Upper lobe of left lung (tissue), 6 donors: ENCODE results near the gene CBLB. TPM values are rescaled to one million over a fixed set of nuclear protein-coding genes. Genes with fewer than 3 reads are reported as not detected.
A peak's percentile ranks its signal among the peaks of the same experiment; 100 is the strongest.

Experiments used
- ATAC-seq, 2 donors: fragments of 200-7000 bp; cut with Tn5 transposase; one replicate each; pipeline ENCODE4 v1.9.1; 2022; ENCODE audit warnings: mild to moderate bottlenecking in 2 of 2, moderate library complexity in 2 of 2; ENCODE audit not compliant: low FRiP score in 2 of 2
- DNase-seq, 2 donors: peaks; one replicate each; pipeline ENCODE4 v3.0.0-alpha.2; 2019 to 2020
- H3K27ac ChIP-seq, 4 donors: fragments of 200-600 bp; sonication (generic); one replicate each; pipeline ENCODE4 v1.5.1; 2016 to 2019
- H3K27me3 ChIP-seq, 4 donors: fragments of 200-600 bp; sonication (generic); one replicate each; pipeline ENCODE4 v1.5.1; 2017 to 2019
- H3K36me3 ChIP-seq, 4 donors: fragments of 200-600 bp; sonication (generic); one replicate each; pipeline ENCODE4 v1.5.1; 2016 to 2019
- H3K4me1 ChIP-seq, 4 donors: fragments of 200-600 bp; sonication (generic); one replicate each; pipeline ENCODE4 v1.5.1; 2018 to 2019
- H3K4me3 ChIP-seq, 4 donors: fragments of 200-600 bp; sonication (generic); one replicate each; pipeline ENCODE4 v1.5.1; 2017 to 2019; ENCODE audit warnings: mild to moderate bottlenecking in 2 of 4, moderate library complexity in 1 of 4
- H3K9me3 ChIP-seq, 4 donors: fragments of 200-600 bp; sonication (generic); one replicate each; pipeline ENCODE4 v1.5.1; 2018 to 2019
- EP300 ChIP-seq, 4 donors: sonication (generic); formaldehyde crosslinking; IDR thresholded peaks; one replicate each; pipeline ENCODE4 v1.5.1; 2017; ENCODE audit warnings: antibody characterized with exemption in 4 of 4, control low read depth in 2 of 4
- POLR2A ChIP-seq, 4 donors: fragments of 450-650 bp; IDR thresholded peaks; one replicate each; pipeline ENCODE4 v1.5.1; 2016 to 2017; ENCODE audit warnings: antibody characterized with exemption in 4 of 4, mild to moderate bottlenecking in 2 of 4
- POLR2AphosphoS5 ChIP-seq, 2 donors: sonication (generic); formaldehyde crosslinking; IDR thresholded peaks; one replicate each; pipeline ENCODE4 v1.5.1; 2017; ENCODE audit warnings: antibody characterized with exemption in 2 of 2
- WGBS, 2 donors: methylation state at CpG; one replicate each; pipeline ENCODE4 v1.1.5; 2017 to 2018; 5-methylcytosine and 5-hydroxymethylcytosine counted together
- total RNA-seq, 6 donors: library from RNA; depleted of rRNA in 4 of 6; stranded (reverse); fragments of >200 nt in 4 of 6; gene quantifications; one replicate each; pipeline versions ENCODE4 v1.1.0 to v1.2.1, GENCODE V29; 2016 to 2021
- TF ChIP-seq, protein P1 (sequence below), 6 experiments: fragments of 450-650 bp in 4 of 6; fragments of 200-600 bp in 2 of 6; sonication (generic) in 2 of 6; IDR thresholded peaks; one replicate each; pipeline ENCODE4 v1.5.1; 2016 to 2019; ENCODE audit warnings: antibody characterized with exemption in 6 of 6
- donor health status: DM: no; HTN: no; CAD: no; lungs with moderate emphysema.
- donor health status: DM: no; HTN: yes; CAD: no; lungs with severe emphysema.

Gene CBLB
- total RNA-seq, 6 donors from 2014 or later = 30.3 to 85.9 (median 32.0) TPM

DNA sequence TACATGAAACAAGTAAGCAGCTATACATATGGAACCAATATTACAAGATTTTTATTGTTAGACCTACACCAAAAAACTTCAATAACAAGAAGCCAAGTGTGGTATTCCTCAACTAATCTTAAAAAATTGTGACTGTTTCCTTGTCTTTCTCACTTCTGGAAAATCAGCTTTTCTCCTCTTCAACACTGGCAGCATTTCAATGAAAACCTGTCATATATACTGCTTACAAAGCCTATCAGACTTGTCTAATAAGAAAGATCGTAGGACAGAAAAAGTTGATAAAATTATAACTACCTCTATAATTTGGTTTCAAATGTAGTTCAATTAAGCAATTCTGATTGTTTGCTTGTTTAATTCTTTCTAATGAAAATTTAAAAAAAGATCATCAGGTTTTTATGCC, 55.1 kb downstream of the CBLB start:
- Histone ChIP-seq H3K4me3 (no peak overlapping the region), H3K4me1 (peaks cover 16 to 39% (median 30%) of the 10 kb centered on the region in 4 donors), H3K9me3 (no peaks in the 10 kb centered on the region), H3K27ac (no peak overlapping the region), H3K27me3 (no peaks in the 10 kb centered on the region), H3K36me3 (no peaks in the 10 kb centered on the region)
- DNase-seq (no peak), ATAC-seq (no peak)
- TF ChIP-seq EP300 (IDR thresholded peaks at IDR 0.05) (no peak), POLR2AphosphoS5 (IDR thresholded peaks at IDR 0.05) (no peak), POLR2A (IDR thresholded peaks at IDR 0.05) (no peak)
- TF ChIP-seq, protein P1, sequence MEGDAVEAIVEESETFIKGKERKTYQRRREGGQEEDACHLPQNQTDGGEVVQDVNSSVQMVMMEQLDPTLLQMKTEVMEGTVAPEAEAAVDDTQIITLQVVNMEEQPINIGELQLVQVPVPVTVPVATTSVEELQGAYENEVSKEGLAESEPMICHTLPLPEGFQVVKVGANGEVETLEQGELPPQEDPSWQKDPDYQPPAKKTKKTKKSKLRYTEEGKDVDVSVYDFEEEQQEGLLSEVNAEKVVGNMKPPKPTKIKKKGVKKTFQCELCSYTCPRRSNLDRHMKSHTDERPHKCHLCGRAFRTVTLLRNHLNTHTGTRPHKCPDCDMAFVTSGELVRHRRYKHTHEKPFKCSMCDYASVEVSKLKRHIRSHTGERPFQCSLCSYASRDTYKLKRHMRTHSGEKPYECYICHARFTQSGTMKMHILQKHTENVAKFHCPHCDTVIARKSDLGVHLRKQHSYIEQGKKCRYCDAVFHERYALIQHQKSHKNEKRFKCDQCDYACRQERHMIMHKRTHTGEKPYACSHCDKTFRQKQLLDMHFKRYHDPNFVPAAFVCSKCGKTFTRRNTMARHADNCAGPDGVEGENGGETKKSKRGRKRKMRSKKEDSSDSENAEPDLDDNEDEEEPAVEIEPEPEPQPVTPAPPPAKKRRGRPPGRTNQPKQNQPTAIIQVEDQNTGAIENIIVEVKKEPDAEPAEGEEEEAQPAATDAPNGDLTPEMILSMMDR (IDR thresholded peaks at IDR 0.05) = no peak
- 83 to 84% methylated on average over 1 of the region's 1 CpG for WGBS, 2 donors

DNA sequence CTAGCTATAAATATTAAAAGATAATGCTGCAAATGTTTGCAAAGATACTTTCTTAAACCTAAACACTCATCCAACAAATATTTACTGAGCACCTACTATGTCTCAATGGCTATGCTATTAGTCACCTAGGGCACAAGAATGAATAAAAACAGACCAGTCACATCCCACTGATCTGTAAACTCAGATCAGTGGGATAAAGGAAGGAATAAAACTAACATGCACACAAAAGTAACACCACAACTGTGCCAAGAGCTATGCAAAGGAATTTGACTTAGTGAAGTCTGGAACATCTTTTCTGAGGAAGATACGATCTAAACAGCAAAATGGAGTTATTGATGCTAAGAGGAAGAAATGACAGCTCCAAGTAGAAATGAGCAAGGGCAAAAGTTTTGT, 56.6 kb downstream of the CBLB start:
- ATAC-seq (no peak), DNase-seq (no peak)
- H3K27ac ChIP-seq = no peak overlapping the region
- TF ChIP-seq, protein P1 (IDR thresholded peaks at IDR 0.05) = no peak
- TF ChIP-seq POLR2A (IDR thresholded peaks at IDR 0.05) (no peak), EP300 (IDR thresholded peaks at IDR 0.05) (no peak), POLR2AphosphoS5 (IDR thresholded peaks at IDR 0.05) (no peak)
- 62 to 82% methylated on average over 1 of the region's 1 CpG for WGBS, 2 donors
- peaks cover 16 to 39% (median 30%) of the 10 kb centered on the region in 4 donors for H3K4me1 ChIP-seq
- no peak overlapping the region for H3K4me3 ChIP-seq
- H3K9me3 ChIP-seq = no peaks in the 10 kb centered on the region
- no peaks in the 10 kb centered on the region for H3K27me3 ChIP-seq
- H3K36me3 ChIP-seq = no peaks in the 10 kb centered on the region

DNA sequence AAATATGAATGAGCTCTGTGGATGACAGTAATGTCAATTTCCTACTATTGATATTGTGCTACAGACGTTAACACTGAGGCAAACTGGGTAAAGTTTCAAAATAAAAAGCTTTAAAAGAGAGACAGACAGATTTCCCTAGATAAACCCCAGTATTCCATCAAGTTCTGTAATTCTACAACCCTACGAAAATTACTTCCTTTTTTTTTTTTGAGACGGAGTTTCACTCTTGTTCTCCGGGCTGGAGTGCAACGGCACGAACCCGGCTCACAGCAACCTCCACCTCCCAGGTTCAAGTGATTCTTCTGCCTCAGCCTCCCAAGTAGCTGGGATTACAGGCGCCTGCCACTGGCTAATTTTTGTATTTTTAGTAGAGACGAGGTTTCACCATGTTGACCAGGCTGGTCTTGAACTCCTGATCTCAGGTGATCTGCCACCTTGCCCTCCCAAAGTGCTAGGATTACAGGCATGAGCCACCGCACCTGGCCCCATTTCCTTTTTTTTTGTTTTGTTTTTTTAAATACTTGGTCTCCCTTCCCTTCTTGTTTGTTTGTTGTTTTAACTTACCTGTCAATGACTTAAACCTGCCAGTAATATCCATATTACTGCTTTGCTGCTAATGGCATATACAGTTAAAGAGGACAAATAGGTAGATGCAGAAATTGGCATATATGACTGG, 57.2 kb downstream of the CBLB start:
- Histone ChIP-seq H3K4me3 (peak overlapping the region in 1 of 4 donors; percentile 14), H3K9me3 (no peaks in the 10 kb centered on the region), H3K27ac (no peak overlapping the region), H3K27me3 (no peaks in the 10 kb centered on the region), H3K36me3 (no peaks in the 10 kb centered on the region), H3K4me1 (peaks cover 16 to 38% (median 30%) of the 10 kb centered on the region in 4 donors)
- 67 to 71% methylated on average over 10 of the region's 10 CpGs for WGBS, 2 donors
- no peak for DNase-seq
- ATAC-seq = no peak
- no peak for TF ChIP-seq EP300 (IDR thresholded peaks at IDR 0.05)
- no peak for TF ChIP-seq POLR2A (IDR thresholded peaks at IDR 0.05)
- TF ChIP-seq POLR2AphosphoS5 (IDR thresholded peaks at IDR 0.05) = no peak
- TF ChIP-seq, protein P1 (IDR thresholded peaks at IDR 0.05) = no peak

DNA sequence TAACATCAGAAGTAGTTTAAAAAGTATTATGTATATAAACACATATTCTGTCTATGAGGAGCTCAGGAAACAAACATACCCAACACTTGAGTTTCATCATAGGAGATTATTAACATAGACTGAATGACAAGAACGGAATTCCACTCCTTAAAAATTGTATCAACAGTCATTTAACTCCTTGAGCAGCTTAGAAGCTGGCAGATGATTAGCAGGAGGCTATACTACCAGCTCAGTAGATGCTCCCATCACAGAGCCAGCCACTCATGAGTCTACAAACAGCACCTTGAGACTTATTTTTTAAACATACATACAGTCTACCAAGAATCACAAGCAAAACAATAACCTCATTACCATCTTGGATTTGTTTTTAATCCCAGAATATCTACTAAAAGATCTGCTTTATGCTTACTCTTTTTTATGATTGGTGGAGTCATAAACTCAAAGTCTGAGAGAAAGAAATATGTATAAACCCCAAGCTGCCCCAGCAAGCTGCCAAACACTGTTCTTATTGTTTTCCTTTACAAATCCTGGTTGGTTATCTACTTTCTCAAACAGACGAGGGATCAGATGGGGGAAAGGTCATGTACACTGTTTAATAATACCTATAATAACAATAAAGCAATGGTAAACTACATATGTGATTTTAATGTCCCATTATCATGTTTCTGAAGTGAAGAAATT, 59.5 kb downstream of the CBLB start:
- H3K27ac ChIP-seq = peak overlapping the region in 2 of 4 donors; percentile 35 to 59
- TF ChIP-seq POLR2AphosphoS5 (IDR thresholded peaks at IDR 0.05) (no peak), POLR2A (IDR thresholded peaks at IDR 0.05) (no peak), EP300 (IDR thresholded peaks at IDR 0.05) (no peak)
- TF ChIP-seq, protein P1 (IDR thresholded peaks at IDR 0.05) = no peak
- DNase-seq (no peak), ATAC-seq (peak in 1 of 2 donors; percentile 12)
- no peak overlapping the region for H3K4me3 ChIP-seq
- H3K4me1 ChIP-seq = peaks cover 16 to 42% (median 35%) of the 10 kb centered on the region in 4 donors
- no peaks in the 10 kb centered on the region for H3K27me3 ChIP-seq
- 46 to 47% methylated on average over 2 of the region's 2 CpGs for WGBS, 2 donors
- H3K9me3 ChIP-seq = no peaks in the 10 kb centered on the region
- no peaks in the 10 kb centered on the region for H3K36me3 ChIP-seq
